Measurements from ENCODE around the gene RXRA. TPM values are rescaled to one million over a fixed set of nuclear protein-coding genes. Genes with fewer than 3 reads are reported as not detected.

RXRA gene
- total RNA-seq, 1 experiment from 2014 or later: 29.9 TPM

DNA sequence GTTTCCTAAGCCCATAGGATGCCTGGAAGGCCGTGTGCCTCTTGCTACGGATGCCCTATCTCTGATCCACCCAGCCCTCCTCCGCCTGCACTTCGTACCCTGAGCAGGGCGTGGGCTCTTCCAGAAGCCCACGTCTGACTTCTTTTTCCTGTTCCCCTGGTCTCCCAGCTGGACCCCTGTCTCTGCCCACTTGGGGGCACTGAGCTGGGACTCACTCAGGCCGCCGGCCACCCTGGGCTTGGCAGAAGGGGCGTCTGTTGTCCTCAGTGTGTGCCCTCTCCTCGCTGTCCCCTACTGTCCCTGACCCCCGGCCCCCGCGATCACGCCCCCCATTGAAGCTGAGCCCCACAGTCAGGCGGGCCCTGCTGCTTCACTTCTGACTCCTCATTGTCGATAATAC, 22.0 kb upstream of the RXRA start:
- no peak overlapping the region for H2BK12ac ChIP-seq (ENCODE audit: insufficient read length, low read depth, low read length)
- no peak overlapping the region for H3K18ac ChIP-seq (ENCODE audit: insufficient read length, low read depth, low read length)
- H2AFZ ChIP-seq (ENCODE audit: low read length): no peak overlapping the region
- H2AK5ac ChIP-seq (ENCODE audit: insufficient read length, low read length): no peak overlapping the region
- H2BK5ac ChIP-seq (ENCODE audit: insufficient read length, low read length): no peak overlapping the region
- H3K4me1 ChIP-seq (ENCODE audit: insufficient read depth, low read length): no peaks in the 10 kb centered on the region
- TF ChIP-seq, protein P1, sequence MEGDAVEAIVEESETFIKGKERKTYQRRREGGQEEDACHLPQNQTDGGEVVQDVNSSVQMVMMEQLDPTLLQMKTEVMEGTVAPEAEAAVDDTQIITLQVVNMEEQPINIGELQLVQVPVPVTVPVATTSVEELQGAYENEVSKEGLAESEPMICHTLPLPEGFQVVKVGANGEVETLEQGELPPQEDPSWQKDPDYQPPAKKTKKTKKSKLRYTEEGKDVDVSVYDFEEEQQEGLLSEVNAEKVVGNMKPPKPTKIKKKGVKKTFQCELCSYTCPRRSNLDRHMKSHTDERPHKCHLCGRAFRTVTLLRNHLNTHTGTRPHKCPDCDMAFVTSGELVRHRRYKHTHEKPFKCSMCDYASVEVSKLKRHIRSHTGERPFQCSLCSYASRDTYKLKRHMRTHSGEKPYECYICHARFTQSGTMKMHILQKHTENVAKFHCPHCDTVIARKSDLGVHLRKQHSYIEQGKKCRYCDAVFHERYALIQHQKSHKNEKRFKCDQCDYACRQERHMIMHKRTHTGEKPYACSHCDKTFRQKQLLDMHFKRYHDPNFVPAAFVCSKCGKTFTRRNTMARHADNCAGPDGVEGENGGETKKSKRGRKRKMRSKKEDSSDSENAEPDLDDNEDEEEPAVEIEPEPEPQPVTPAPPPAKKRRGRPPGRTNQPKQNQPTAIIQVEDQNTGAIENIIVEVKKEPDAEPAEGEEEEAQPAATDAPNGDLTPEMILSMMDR (conservative IDR thresholded peaks at IDR 0.05): no peak
- Mint-ChIP-seq H3K36me3 (ENCODE audit: insufficient read depth in 1 of 3, low read depth in 3 of 3) (no peaks in the 10 kb centered on the region), H3K4me1 (no peaks in the 10 kb centered on the region), H3K4me3 (no peak overlapping the region), H3K27ac (no peak overlapping the region), H3K27me3 (ENCODE audit: low read depth) (peaks cover 9% of the 10 kb centered on the region), H3K9me3 (peaks cover 0 to 3% of the 10 kb centered on the region in 2 experiments; a peak in 1 of 5 replicates)
- no peaks in the 10 kb centered on the region for H3K9me3 ChIP-seq (ENCODE audit: control insufficient read depth, low read depth, low read length)
- no peak overlapping the region for H3K9ac ChIP-seq (ENCODE audit: extremely low read depth, insufficient read length, low read length)
- H3K79me2 ChIP-seq (ENCODE audit: insufficient read depth, low read length): no peaks in the 10 kb centered on the region
- no peak overlapping the region for H4K8ac ChIP-seq (replicated peaks; ENCODE audit: insufficient read length, low read depth, low read length)
- DNase-seq: no peak
- H3K14ac ChIP-seq (ENCODE audit: insufficient read depth, low read length): no peak overlapping the region
- no peak overlapping the region for H3T11ph ChIP-seq (ENCODE audit: low read length)
- no peak overlapping the region for H2BK20ac ChIP-seq (ENCODE audit: low read depth, low read length, poor library complexity, severe bottlenecking)
- no peak overlapping the region for H4K91ac ChIP-seq (ENCODE audit: insufficient read length, low read depth, low read length)
- no peak overlapping the region for H3K27ac ChIP-seq (ENCODE audit: insufficient read length, low read depth, low read length)
- H3K23me2 ChIP-seq (ENCODE audit: insufficient read length, low read depth, low read length, poor library complexity, severe bottlenecking): no peaks in the 10 kb centered on the region
- H3K56ac ChIP-seq (ENCODE audit: insufficient read length, low read depth, low read length): no peak overlapping the region
- no peak overlapping the region for H2BK15ac ChIP-seq (ENCODE audit: low read depth, low read length)
- H3K27me3 ChIP-seq (ENCODE audit: insufficient read depth, low read length): no peaks in the 10 kb centered on the region
- H3K4me2 ChIP-seq (ENCODE audit: insufficient read depth, insufficient read length, low read length): no peak overlapping the region
- H2BK120ac ChIP-seq (ENCODE audit: low read depth, low read length, poor library complexity, severe bottlenecking): no peak overlapping the region
- WGBS (ENCODE audit: extremely low coverage, insufficient read length, low lambda C conversion rate): no CpG with 5 or more reads among the region's 16 CpGs
- H3K79me1 ChIP-seq (ENCODE audit: insufficient read depth, low read depth, low read length, poor library complexity, severe bottlenecking): no peaks in the 10 kb centered on the region
- H4K20me1 ChIP-seq (ENCODE audit: control insufficient read depth, insufficient read depth, insufficient read length): no peaks in the 10 kb centered on the region
- H4K5ac ChIP-seq (ENCODE audit: insufficient read length, low read depth, low read length): no peak overlapping the region
- no peak overlapping the region for H3K4ac ChIP-seq (ENCODE audit: low read depth, low read length)
- no peak overlapping the region for H3K23ac ChIP-seq (ENCODE audit: insufficient read length, low read depth, low read length)
